Stimulated activated CD8-positive, alpha-beta memory T cell treated with anti-CD3 and anti-CD28 coated beads, Interleukin-12 subunit alpha, Interleukin-12 subunit beta, amount 100 ng/mL, for 4 hours (primary cell): ENCODE results near the gene IQGAP1.
A peak's percentile ranks its signal among the peaks of the same experiment; 100 is the strongest.
"Not testable (repeated sequence)": the region's sequence is repeated elsewhere in the genome, so short reads cannot be mapped to it uniquely, and the experiment has no call there.

Experiments used
- DNase-seq: peaks from one replicate; pipeline ENCODE4 v3.0.0-alpha.2; 2020; ENCODE audit warnings: low read depth

Gene IQGAP1

GRCh38 chr15:90387534-90388461 lies at the start of gene IQGAP1:
Gene IQGAP1 (plus strand): TSS chr15:90388242. CDS start chr15:90388342, 100 bp downstream.
- DNase-seq: peak; percentile 92

GRCh38 chr15:90338532-90338931 lies 49.5 kb upstream of the IQGAP1 start:
- DNase-seq: no peak

DNA sequence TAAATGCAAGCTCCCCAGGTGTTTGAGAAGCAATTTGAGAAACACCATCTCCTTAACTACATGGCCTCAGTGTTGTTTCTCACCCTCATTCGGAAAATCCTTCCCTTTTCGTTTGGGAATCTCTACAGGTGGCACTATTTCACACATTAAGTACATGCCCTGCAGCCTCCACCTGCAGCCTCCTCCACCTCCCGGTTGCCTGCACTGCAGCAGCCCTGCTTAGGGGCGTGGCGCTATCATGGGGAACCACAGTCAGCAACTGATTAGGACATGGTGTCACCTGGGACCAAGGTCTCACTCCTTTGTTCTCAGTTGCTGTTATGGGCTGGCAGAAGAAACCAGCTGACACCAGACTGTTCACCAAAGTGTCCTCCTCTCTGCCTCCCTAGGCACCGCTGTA lies 47.7 kb upstream of the IQGAP1 start:
- no peak for DNase-seq

DNA sequence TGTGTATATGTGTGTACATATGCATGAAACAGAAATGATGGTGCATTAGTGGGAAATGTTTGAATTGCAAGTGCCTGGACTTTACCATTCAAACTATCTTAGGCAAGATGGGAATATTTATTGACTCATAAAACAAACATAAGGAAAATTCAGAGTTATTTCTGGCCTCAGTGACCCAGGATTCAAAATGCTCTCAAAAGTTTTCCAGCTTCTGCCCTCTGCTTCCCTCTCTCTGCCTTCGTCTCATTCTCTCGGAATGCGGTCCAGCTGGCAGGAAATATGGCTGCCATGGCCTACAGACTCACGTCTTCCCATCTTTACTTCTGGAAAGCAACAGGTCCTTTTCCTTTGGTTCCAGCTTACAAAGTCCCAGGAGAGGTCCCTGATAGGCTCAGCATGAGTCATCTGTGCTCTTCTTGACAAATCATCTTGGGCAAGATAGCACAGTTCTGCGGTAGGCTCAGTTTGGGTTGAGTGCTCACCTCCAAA lies 44.7 kb upstream of the IQGAP1 start:
- DNase-seq: no peak

DNA sequence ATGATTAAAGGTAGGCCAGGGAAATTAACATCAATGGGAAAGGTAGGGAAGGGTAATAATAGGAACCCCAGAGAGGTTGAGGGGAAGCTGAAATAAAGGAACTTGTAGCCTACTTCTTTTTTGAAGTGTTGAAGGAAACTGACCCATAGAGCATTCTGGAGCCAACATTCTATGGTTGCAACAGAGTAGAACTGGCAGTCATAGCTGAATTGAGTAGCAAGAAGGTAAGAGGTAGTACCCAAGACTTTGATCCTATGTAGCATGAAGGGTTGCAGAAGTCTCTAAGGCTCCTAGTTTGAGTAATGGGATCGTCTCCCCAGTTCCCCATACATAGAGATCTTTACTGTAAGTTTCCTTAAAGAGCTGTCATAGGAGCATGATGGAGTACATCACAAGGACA lies 43.4 kb upstream of the IQGAP1 start:
- no peak for DNase-seq

DNA sequence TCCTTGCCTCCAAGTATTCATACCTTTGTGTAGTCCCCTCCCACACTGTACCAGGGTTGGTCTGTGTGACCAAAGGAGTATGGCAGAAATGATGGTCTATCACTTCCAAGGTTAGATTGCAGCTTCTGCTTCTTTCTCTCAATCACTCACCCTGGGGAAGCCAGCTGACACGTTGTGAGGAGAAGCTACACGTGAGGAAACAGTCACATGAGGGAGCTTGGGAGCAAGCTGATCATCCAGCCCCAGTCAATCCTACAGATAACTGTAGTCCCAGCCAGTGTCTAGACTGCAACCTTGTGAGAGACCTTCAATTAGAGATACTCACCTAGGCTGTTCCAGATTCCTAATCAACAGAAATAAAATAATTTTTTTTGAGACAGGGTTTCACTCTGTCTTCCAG lies 42.2 kb upstream of the IQGAP1 start:
- no peak for DNase-seq

- DNase-seq: not testable (repeated sequence)
These were observed 40.5 kb upstream of the IQGAP1 start for GRCh38 chr15:90347431-90348065.

- no peak for DNase-seq
These were observed 39.6 kb upstream of the IQGAP1 start for GRCh38 chr15:90348456-90348855.

DNA sequence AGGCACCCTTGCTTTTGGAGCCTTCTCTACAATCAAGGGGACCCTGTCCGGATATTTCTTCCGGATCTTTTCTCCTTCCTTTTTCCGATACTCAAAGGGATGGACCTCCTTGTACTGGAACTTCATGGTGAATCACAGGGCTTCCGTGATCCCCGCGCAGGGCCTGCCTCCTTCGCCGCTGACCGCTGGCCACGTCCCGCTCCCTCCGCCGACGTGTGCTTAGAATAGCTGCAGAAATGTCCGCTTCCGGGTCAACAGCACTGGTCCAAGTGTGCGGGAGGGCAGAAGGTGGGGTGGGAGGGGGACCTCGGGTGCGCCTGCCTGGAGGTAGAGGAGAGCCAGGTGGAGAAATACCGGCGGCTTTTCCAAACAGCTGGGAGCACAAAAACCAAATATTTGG lies 39.0 kb upstream of the IQGAP1 start:
- no peak for DNase-seq

- DNase-seq: no peak
These were observed 38.2 kb upstream of the IQGAP1 start for GRCh38 chr15:90349821-90350220.

GRCh38 chr15:90351479-90352106 lies 36.4 kb upstream of the IQGAP1 start:
- no peak for DNase-seq

GRCh38 chr15:90352107-90352893 lies 35.7 kb upstream of the IQGAP1 start, which contains the start of gene ZNF774:
Gene ZNF774 (plus strand): TSS chr15:90352284. CDS start chr15:90354661, 2,377 bp downstream.
- peak; percentile 70 for DNase-seq

GRCh38 chr15:90354986-90355385 lies 33.1 kb upstream of the IQGAP1 start:
- DNase-seq: no peak

DNA sequence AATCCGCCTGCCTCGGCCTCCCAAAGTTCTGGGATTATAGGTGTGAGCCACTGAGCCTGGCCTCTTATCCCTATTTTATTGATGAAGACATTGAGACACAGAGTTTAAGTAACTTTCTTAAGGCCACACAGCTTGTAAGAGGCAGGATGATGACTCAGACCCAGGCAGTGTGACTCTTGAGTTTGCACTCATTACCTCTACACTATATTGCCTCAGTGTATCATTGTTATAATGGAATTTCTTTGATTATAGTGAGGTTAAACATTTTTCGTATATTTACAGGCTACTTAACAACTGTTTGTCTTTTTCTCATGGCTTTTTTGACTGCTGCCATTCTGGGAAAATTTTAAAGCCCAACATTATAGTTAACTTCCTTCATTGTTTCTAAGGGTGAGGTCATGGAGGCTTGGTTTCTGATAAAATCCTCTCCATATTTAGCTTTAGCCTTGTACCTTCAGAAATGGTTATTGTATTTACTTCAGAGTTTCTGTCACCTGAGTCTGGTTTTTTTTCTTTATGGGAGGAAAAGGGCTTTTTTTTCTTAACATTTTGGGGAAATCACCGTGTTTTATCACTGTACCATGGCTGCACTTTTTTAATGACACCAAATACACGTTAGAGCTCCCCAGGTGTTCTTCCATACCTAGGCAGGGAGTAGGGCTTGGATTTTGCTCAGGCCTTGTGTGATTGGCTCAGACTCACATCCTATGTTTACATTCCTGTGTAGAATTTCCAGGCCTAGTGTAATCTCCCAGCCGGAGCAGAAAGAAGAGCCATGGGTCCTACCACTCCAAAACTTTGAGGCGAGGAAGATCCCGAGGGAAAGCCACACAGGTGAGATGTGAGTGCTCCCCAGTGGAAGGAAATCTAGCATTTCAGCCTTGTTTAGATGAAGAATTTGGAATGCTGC lies 29.7 kb upstream of the IQGAP1 start:
- no peak for DNase-seq

DNA sequence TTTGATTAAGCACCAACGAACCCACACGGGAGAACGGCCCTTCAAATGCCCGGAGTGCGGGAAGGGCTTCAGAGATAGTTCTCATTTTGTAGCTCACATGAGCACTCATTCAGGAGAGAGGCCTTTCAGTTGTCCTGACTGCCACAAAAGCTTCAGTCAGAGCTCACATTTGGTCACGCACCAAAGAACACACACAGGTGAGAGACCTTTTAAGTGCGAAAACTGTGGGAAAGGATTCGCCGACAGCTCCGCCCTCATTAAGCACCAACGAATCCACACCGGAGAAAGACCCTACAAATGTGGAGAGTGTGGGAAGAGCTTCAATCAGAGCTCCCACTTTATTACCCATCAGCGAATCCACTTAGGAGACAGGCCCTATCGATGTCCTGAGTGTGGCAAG lies 27.3 kb upstream of the IQGAP1 start:
- no peak for DNase-seq

- no peak for DNase-seq
These were observed 25.2 kb upstream of the IQGAP1 start for GRCh38 chr15:90362936-90363212.

DNA sequence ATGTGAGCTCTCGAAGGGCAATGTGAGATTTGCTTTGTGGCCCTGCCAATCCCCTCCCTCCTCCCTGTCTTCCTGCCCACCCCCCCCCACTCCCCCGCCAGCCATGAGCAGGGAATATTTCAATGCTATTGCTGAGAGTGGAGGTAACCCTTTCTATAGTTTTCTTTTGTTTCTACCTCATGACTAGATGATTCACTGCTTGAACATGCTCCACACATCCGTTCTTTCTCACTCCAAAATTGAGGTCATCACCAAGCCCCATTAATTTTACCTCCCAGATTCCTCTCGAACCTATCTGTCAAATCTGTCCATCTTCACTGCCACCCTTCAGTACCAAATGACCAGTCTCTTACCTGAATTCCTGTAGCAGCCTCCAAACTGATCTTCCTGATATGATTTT lies 23.8 kb upstream of the IQGAP1 start:
- no peak for DNase-seq

- no peak for DNase-seq
These were observed 22.5 kb upstream of the IQGAP1 start for GRCh38 chr15:90365414-90366055.

DNA sequence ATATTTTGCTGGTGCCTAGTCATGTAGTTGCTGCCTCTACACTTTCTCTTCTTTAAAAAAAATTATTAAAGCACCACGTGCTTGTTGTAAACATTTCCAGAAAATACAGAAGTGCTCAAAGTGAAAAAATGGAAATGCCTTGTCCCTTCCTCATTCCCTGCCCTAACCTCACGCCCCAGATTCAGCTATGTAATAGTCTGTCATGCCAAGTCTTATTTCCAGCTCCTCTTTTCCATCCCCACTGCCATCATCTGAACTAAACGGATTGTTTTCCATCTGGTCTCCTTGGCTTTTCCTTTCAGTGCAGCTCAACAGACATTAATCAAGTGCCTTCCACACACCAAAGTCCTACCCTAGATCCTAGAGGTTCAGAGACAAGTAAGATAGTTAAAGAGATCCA lies 20.5 kb upstream of the IQGAP1 start:
- DNase-seq: no peak

GRCh38 chr15:90375071-90375470 lies 13.0 kb upstream of the IQGAP1 start:
- no peak for DNase-seq

DNA sequence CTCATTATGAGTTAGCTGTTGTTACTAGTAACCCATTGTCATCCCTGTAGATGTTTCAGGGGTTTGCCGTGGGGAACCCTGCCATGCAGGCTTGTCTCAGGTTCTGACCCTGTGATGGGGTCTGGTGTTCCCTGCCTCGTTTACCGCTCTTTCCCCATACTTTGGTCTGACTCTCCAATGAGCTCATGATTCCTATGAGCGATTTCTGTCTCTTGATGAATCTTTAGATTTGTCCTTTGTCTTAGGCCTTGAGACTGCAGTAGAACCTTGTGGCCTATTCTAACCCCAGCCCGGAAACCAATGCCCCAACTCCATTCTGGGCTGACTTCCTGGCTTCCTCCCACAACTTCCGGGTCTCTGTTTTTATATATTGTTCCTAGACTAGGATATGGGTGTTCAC lies 11.3 kb upstream of the IQGAP1 start:
- DNase-seq: peak; percentile 29
